Fibroblast of the aortic adventitia (primary cell): ENCODE results near the gene SLC6A3. TPM values are rescaled to one million over a fixed set of nuclear protein-coding genes. Genes with fewer than 3 reads are reported as not detected.

Experiments
- DNase-seq: peaks from one replicate; pipeline ENCODE4 v3.0.0-alpha.2; 2010; ENCODE audit warnings: low read depth
- H3K4me3 ChIP-seq: 2 replicates; pipeline ENCODE4 v1.5.1; 2011; ENCODE audit warnings: low read depth, mild to moderate bottlenecking, control low read depth, low read length, moderate library complexity
- total RNA-seq: library from RNA; depleted of rRNA; stranded (reverse); fragments of >200 nt; gene quantifications from 2 replicates; pipeline ENCODE4 v1.2.3, GENCODE V29; 2012; ENCODE audit warnings: low replicate concordance
- TF ChIP-seq, protein P1 (sequence below): IDR thresholded peaks from 2 replicates; pipeline ENCODE4 v1.5.1; 2011; ENCODE audit warnings: mild to moderate bottlenecking, low read length, control low read depth, inconsistent platforms; ENCODE audit not compliant: insufficient read depth

The SLC6A3 gene
- total RNA-seq, 1 donor, result not detected

DNA sequence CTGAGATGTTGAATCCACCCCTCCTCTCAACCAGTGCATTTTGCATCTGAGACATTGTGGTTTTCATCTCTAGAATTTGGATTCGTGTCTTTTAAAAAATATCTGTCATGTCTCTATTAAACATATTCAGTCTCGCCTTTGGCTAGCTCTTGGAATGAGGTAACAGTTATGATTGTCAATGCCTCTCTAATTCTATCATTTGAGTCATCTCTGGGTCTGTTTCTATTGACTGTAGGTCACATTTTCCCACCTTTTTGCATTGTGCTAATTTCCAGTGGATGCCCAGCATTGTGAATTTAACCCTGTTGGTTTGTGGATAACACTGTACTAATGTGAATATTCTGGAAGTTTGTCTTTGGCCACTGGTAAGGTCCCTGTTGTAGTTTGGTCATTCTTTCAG is 8.4 kb upstream of the SLC6A3 start:
- TF ChIP-seq, protein P1, sequence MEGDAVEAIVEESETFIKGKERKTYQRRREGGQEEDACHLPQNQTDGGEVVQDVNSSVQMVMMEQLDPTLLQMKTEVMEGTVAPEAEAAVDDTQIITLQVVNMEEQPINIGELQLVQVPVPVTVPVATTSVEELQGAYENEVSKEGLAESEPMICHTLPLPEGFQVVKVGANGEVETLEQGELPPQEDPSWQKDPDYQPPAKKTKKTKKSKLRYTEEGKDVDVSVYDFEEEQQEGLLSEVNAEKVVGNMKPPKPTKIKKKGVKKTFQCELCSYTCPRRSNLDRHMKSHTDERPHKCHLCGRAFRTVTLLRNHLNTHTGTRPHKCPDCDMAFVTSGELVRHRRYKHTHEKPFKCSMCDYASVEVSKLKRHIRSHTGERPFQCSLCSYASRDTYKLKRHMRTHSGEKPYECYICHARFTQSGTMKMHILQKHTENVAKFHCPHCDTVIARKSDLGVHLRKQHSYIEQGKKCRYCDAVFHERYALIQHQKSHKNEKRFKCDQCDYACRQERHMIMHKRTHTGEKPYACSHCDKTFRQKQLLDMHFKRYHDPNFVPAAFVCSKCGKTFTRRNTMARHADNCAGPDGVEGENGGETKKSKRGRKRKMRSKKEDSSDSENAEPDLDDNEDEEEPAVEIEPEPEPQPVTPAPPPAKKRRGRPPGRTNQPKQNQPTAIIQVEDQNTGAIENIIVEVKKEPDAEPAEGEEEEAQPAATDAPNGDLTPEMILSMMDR, result no peak
- no peak overlapping the region for H3K4me3 ChIP-seq
- DNase-seq, result no peak

DNA sequence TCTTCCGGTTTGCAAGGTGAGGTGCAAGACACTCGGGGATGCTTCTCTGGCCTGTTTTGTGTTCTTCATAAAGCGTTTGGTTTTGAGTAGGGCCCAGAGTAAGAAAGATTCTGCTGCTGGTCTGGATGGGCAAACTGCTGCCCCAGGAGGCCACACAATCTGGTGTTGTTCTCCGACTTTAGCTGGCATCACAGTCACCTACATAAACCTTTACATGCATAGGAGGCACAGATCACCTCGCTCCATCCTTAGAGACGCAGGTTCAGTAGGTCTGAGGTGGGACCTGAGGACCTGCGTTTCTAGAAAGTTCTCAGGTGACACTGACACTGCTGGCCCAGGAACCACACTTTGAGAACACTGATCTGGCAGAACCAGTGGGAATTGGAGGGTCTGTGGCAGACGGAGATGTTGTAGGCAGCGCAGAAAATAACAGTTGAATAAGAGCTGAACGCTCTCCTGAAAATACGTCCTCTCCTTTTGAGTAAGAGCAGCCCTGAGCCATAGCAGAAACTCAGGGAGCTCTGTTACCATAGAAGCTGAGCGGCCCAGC is 3.9 kb upstream of the SLC6A3 start:
- TF ChIP-seq, protein P1, result no peak
- no peak overlapping the region for H3K4me3 ChIP-seq
- DNase-seq, result no peak

DNA sequence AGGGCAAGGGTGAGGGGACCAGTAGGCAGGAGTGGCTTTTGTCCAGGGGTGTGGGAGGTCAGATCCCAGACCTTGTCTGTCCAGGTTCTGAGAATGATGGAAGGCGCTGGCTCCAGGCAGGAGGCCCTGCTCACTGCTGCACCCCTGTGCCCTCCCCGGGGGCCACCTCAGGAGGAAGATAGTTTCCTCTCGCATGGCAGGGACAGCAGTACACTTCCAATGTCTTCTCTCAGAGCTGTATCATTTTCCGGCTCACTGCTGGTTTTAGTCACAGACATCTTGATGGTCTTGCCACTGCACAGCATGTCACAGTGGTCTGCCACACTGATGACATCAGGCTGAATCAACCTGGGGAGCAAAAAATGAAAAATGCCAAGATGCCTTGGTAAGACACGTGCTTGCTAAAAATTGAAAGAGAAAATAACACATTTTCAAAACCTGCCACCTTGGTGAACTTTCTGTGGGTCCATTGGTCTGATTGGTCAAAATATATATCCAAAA is 3.3 kb upstream of the SLC6A3 start:
- no peak for DNase-seq
- H3K4me3 ChIP-seq, result no peak overlapping the region
- TF ChIP-seq, protein P1, result no peak

DNA sequence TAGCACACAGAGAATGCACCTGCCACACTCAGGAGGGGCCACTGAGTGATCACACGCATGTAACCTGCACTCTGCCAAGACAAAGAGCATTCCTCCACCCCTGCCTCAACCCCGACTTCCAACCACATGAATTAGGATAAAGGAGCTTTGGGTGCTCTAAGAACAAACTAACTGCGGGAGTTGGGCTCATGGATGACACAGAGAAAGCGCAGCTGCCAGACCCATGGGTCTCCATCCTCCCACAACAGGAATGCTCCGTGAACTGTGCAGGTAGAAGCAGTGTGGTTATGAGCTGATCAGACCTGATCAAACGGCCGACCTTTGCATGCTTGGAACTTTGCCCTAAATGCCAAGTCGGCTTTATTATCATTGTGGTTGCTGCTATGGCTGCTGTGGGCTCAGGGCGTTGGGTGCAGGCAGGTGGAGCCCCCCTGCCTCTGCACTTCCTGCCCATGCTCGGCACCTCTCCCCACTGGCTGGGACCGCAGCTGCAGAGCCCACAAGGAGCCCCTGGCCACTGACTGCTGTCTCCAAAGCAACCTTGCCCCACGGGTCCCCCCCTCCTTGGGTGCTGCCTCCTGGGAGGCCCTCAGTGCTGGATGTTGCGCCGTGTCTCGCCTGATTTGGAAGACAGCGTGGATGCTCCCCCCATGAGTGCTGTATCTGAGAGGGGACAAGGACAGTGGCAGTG is 2.6 kb upstream of the SLC6A3 start:
- TF ChIP-seq, protein P1, result no peak
- DNase-seq, result no peak
- H3K4me3 ChIP-seq, result no peak overlapping the region

DNA sequence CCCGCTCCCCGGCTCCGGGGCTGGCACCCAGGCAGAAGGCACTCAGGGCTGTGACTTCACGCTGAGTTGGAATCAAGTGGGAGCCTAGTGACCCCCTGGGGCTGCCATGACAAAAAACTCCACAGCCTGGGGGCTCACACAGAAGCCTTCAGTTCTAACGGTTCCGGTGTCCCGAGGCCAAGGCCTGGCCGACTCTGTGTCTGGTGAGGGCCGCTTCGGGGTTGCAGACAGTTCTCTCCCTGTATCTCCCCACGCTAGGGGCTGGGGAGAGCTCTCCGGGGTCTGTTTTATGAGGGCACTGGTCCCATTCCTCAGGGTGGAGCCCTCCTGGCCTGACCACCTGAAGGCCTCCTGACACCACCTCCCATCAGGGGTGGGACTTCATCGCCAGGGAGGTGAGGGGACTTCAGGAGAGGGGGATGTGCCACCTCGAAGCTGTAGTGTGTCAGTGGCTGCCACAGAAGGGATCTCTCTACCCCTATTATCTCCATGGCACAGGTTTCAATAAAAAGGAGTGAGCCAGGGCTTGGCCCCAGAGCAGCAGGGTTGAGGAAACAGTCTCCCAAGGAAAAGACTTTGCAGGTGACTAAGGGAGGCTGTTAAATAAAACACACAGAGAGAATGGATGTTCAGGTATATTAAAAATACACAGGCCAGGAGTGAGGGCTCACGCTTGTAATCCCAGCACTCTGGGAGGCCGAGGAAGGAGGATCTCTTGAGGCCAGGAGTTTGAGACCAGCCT is 1.5 kb upstream of the SLC6A3 start:
- no peak for DNase-seq
- TF ChIP-seq, protein P1, result no peak
- no peak overlapping the region for H3K4me3 ChIP-seq

DNA sequence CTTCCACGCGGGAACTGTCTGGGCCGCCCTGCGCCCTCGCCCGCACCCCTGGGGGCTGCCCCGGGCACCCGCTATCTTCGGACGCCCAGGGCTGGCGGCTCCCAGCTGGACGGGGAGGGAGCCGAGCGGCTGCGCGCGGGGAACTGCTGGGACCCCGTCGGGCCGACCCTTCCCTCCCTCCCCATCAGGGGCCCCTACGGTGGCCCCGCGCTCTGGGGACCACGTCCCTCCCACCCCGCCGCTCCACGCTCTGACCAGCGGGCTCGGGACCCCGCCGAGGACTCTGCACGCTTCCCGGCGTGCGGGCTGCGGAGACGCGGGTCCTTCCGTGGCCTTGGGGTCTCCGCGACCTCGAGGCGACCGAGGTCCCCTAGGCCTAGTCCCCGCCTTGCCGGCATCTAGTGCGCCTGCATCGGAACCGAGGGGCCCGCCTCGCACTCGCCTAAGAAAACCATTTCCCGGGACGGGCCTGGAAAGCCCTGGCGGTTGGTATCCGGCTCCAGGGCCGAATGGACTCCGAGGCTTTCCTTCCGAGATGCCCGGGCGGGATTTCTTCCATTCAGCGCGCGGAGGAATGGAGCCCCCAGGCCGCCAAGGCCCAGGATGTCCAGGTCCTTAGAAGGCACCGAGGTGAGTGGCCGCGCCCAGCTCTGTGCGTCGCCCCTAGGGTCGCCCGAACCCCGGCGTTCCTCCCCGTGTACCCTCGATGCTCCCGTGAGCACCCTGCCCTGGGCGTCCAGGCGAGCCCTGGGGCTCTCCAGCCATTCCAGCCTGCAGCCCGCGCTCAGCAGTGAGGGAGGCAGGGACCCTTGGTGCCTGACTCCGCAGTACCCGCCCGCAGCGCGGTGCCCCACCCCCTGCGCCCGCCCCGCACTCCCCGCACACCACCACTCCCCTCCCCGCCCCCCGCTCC is 705 bp upstream of the SLC6A3 start:
- TF ChIP-seq, protein P1, result no peak
- H3K4me3 ChIP-seq, result no peak overlapping the region
- DNase-seq, result no peak
